Heart right ventricle (tissue), 16 donors: ENCODE data around the gene DNAH17. TPM values are rescaled to one million over a fixed set of nuclear protein-coding genes. Genes with fewer than 3 reads are reported as not detected.
A peak's percentile ranks its signal among the peaks of the same experiment; 100 is the strongest.

Experiments
- ATAC-seq, 8 donors: fragments of 200-7000 bp; cut with Tn5 transposase; one replicate each; pipeline ENCODE4 v1.9.1; 2020; ENCODE audit warnings: mild to moderate bottlenecking in 8 of 8, moderate library complexity in 8 of 8, moderate number of reproducible peaks in 1 of 8
- DNase-seq, 2 donors: peaks; one replicate each; pipeline ENCODE4 v3.0.0-alpha.2; 2020
- H3K27ac ChIP-seq, 10 donors: fragments of 200-600 bp; sonication (generic) in 2 of 10; one replicate each; pipeline versions ENCODE4 v1.5.0 to v1.8.0; 2020 to 2022; ENCODE audit warnings: mild to moderate bottlenecking in 3 of 10
- H3K27me3 ChIP-seq, 7 donors: fragments of 200-600 bp; one replicate each; pipeline ENCODE4 v1.8.0; 2021 to 2022; ENCODE audit warnings: mild to moderate bottlenecking in 2 of 7
- H3K36me3 ChIP-seq, 9 donors: fragments of 200-600 bp; sonication (generic) in 1 of 9; one replicate each; pipeline versions ENCODE4 v1.5.0 to v1.8.0; 2020 to 2022; ENCODE audit warnings: mild to moderate bottlenecking in 2 of 9
- H3K4me1 ChIP-seq, 9 donors: fragments of 200-600 bp; sonication (generic) in 1 of 9; one replicate each; pipeline versions ENCODE4 v1.5.0 to v1.8.0; 2020 to 2022; ENCODE audit warnings: mild to moderate bottlenecking in 4 of 9
- H3K4me3 ChIP-seq, 10 donors: fragments of 200-600 bp; sonication (generic) in 2 of 10; one replicate each; pipeline versions ENCODE4 v1.5.0 to v1.8.0; 2020 to 2022; ENCODE audit warnings: mild to moderate bottlenecking in 7 of 10, moderate library complexity in 2 of 10
- H3K9me3 ChIP-seq, 11 donors: fragments of 200-600 bp in 10 of 11; sonication (generic) in 2 of 11; one replicate each; pipeline versions ENCODE4 v1.5.0 to v1.8.0; 2013 to 2022; ENCODE audit warnings: mild to moderate bottlenecking in 2 of 11, control low read depth in 1 of 11, moderate library complexity in 1 of 11
- WGBS, 2 donors: extraction: QIAGEN DNeasy Blood & Tissue Kit; methylation state at CpG; one replicate each; pipeline ENCODE4 v1.1.7; 2013; ENCODE audit warnings: inconsistent platforms in 1 of 2; 5-methylcytosine and 5-hydroxymethylcytosine counted together
- intact Hi-C, 10 donors: fragments of 100-400 bp; cut with DNase I; formaldehyde crosslinking; loops; one replicate each; pipeline versions ENCODE4 v1.11.1 to v1.14.2; 2022
- polyA plus RNA-seq, 2 donors: library from polyadenylated mRNA; stranded (reverse); fragments of 200-250 nt; gene quantifications; one replicate each; pipeline ENCODE4 v1.2.3, GENCODE V29; 2013
- total RNA-seq, 10 donors: library from RNA; stranded (reverse); fragmentation: NEBNext Ultra II Directional in 3 of 10; extraction: Animal tissue kit (Norgen Biotek cat#: 25700) in 3 of 10; gene quantifications; one replicate each; pipeline versions ENCODE4 v1.2.1 to v1.2.4, GENCODE V29; 2021 to 2023
- TF ChIP-seq, protein P1 (sequence below), 9 donors: fragments of 200-600 bp; sonication (generic) in 2 of 9; IDR thresholded peaks; one replicate each; pipeline versions ENCODE4 v1.5.0 to v1.8.0; 2021 to 2022; ENCODE audit warnings: antibody characterized with exemption in 9 of 9, mild to moderate bottlenecking in 5 of 9, moderate library complexity in 1 of 9
- donor health status: Arrhythmogenic right ventricular cardiomyopathy.
- donor health status: ischemic (EF 13 %, LVEDD 7.1; RV severe dilation, severe dysfunction).
- donor health status: healthy with polysubstance abuse.
- donor health status: DM: no; HTN: yes; CAD: no.
- donor health status: DM: no; HTN: no; CAD: no.
- donor health status: ischemic (EF 25% LVEDD 6.9; RV normal size, moderate dysfunction).
- donor health status: ischemic (EF 25% LVEDD 5.7; RV mildly dilated, moderate dysfunction).
- donor health status: healthy.
- donor health status: DM: yes; HTN: yes; CAD: no.
- donor health status: Ischemic cardiomyopathy.
- donor health status: ischemic (EF 35%, LVEDD 5.7; RV mildly dilated, moderate dysfunction).
- donor health status: nonischemic (EF 11% LVEDD 7.7; RV severe dilation, severe dysfunction).
- donor health status: DM: yes; HTN: yes; CAD: no.
- donor health status: PGD.
- donor health status: ischemic (EF 29% LVEDD 5.4; RV normal size, mild dysfunction).
- donor health status: nonischemic (EF 23%, LVEDD 6.1; RV moderate dilation, normal function).

Gene DNAH17
- total and polyA plus RNA-seq, 12 donors, result 0.05 to 0.30 (median 0.09) TPM; not detected in 4

DNA sequence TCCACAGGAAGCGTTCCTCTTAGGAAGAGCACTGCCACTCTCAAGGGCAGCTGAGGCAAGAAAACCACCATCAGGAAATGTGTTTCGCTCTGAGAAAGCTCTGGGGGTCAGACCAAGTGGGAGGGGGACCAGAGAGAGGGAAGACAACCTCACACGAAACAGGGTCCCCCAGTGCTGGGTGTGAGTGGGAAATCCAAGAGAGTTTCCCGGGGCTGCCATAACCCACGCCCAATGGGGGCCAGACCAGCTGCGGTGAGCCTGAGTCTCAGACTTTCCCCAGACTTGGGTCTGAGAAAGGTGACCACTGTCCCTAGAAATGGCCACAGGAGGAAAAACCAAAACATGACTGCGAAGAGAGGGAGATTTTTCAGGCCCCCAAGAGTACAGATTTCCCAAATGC, 14.5 kb downstream of the DNAH17 start:
- no peaks in the 10 kb centered on the region for H3K36me3 ChIP-seq
- DNase-seq (no peak), ATAC-seq (peak in 1 of 8 donors; percentile 6)
- intact Hi-C loops, result loop anchor here in 1 of 10 donors (1.0 kb wide), 1 partner anchor 30 kb away; no protein-coding TSS in a partner anchor
- TF ChIP-seq, protein P1, sequence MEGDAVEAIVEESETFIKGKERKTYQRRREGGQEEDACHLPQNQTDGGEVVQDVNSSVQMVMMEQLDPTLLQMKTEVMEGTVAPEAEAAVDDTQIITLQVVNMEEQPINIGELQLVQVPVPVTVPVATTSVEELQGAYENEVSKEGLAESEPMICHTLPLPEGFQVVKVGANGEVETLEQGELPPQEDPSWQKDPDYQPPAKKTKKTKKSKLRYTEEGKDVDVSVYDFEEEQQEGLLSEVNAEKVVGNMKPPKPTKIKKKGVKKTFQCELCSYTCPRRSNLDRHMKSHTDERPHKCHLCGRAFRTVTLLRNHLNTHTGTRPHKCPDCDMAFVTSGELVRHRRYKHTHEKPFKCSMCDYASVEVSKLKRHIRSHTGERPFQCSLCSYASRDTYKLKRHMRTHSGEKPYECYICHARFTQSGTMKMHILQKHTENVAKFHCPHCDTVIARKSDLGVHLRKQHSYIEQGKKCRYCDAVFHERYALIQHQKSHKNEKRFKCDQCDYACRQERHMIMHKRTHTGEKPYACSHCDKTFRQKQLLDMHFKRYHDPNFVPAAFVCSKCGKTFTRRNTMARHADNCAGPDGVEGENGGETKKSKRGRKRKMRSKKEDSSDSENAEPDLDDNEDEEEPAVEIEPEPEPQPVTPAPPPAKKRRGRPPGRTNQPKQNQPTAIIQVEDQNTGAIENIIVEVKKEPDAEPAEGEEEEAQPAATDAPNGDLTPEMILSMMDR (IDR thresholded peaks at IDR 0.05), result no peak
- peaks cover 0 to 21% (median 10%) of the 10 kb centered on the region in 9 donors for H3K4me1 ChIP-seq
- H3K27me3 ChIP-seq, result peaks cover 0 to 6% (median 0%) of the 10 kb centered on the region in 7 donors
- no peak overlapping the region for H3K4me3 ChIP-seq
- no peaks in the 10 kb centered on the region for H3K9me3 ChIP-seq
- peak overlapping the region in 9 of 10 donors; percentile 46 to 89 (median 75) for H3K27ac ChIP-seq
- WGBS, 2 donors, result 83 to 92% methylated on average over 7 of the region's 7 CpGs

DNA sequence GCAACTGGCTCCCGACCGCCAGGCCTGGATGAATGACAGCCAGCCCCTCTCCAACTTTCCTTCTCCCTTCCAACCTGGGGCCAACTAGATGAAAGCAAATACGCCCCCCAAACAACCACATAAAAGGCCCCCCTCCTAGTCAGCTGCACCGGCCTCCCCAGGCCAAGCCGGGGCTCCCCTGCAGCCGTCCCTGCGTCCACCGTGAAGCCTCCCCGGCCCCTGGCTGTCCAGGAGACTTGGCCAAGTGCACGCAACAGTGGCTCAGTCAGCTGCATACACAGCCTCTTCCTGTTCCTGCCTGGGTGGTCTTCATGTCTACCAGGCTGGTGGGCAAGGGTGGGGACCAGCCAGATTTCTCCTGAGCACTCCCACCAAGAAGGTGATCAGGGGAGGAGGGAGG, 16.0 kb downstream of the DNAH17 start:
- no peaks in the 10 kb centered on the region for H3K9me3 ChIP-seq
- H3K27me3 ChIP-seq, result peaks cover 0 to 6% (median 0%) of the 10 kb centered on the region in 7 donors
- H3K36me3 ChIP-seq, result no peaks in the 10 kb centered on the region
- intact Hi-C loops, result no loop called here
- no peak for DNase-seq
- no peak overlapping the region for H3K27ac ChIP-seq
- WGBS, 2 donors, result 93 to 95% methylated on average over 10 of the region's 10 CpGs
- no peak overlapping the region for H3K4me3 ChIP-seq
- peaks cover 0 to 21% (median 11%) of the 10 kb centered on the region in 9 donors for H3K4me1 ChIP-seq
- TF ChIP-seq, protein P1 (IDR thresholded peaks at IDR 0.05), result no peak
- no peak for ATAC-seq

DNA sequence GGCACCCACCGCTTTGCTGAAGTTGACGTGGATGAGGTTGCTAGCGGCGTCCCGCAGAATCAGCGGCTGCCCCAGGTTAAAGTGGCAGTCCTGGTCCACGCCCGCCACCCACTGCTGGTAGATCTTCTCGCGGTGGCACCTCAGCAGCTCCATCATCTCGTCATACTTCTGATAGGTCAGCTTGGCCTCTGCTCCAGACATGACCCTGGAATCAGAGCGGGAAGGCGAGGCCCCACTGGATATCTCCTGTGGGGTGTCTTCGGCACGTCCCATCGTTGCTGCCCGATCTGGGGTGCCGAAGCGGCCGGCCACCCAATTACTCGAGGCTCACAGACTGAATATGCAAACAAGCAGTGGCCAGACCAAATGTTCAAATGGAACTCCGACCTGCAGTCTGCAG, 16.5 kb downstream of the DNAH17 start:
- no peaks in the 10 kb centered on the region for H3K36me3 ChIP-seq
- no peak overlapping the region for H3K4me3 ChIP-seq
- ATAC-seq (no peak), DNase-seq (no peak)
- WGBS, 2 donors, result 96 to 97% methylated on average over 22 of the region's 22 CpGs
- no peak overlapping the region for H3K27ac ChIP-seq
- TF ChIP-seq, protein P1 (IDR thresholded peaks at IDR 0.05), result no peak
- H3K27me3 ChIP-seq, result peaks cover 0 to 6% (median 0%) of the 10 kb centered on the region in 7 donors
- intact Hi-C loops, result no loop called here
- H3K9me3 ChIP-seq, result no peaks in the 10 kb centered on the region
- H3K4me1 ChIP-seq, result peaks cover 0 to 21% (median 11%) of the 10 kb centered on the region in 9 donors

DNA sequence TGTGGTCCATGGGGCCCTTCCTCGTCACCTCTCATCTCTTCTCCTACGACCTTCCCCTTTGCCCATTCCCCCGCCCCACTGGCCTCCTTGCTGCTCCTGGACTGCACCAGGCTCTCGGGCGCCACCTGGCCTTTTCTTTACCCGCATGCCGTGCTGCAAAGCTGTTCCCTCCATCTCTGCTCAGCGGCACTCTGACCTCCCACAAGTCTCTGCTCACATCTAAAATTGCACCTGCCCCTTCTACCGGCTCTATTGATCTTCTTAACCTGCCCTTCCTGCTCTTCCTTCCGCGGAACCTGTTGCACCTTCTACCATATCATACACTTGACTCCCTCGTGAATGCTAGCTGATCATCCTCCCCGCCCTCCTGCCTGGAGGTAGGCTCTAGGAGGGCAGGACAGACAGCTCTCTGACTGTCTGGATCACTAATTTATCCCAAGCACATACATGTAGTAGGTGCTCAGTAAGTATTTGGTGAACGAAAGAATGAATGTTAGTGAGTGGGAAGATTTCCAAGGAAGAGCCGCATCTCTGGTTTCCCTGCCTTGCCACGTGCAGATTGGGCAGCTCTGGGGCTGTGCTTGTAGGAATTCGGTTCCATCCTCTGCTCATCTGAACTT, 17.3 kb downstream of the DNAH17 start:
- H3K27me3 ChIP-seq, result peaks cover 0 to 6% (median 0%) of the 10 kb centered on the region in 7 donors
- DNase-seq, result no peak
- H3K4me3 ChIP-seq, result no peak overlapping the region
- no peak overlapping the region for H3K27ac ChIP-seq
- no peaks in the 10 kb centered on the region for H3K36me3 ChIP-seq
- H3K4me1 ChIP-seq, result peaks cover 0 to 21% (median 11%) of the 10 kb centered on the region in 9 donors
- ATAC-seq, result no peak
- TF ChIP-seq, protein P1 (IDR thresholded peaks at IDR 0.05), result no peak
- 59 to 70% methylated on average over 17 of the region's 17 CpGs for WGBS, 2 donors
- intact Hi-C loops, result no loop called here
- no peaks in the 10 kb centered on the region for H3K9me3 ChIP-seq
